IPS-15b (cell line): Measurements from ENCODE around the gene CCRL2.

Source experiments
- H3K27me3 ChIP-seq: one replicate; pipeline ENCODE4 v1.6.1; 2013; ENCODE audit warnings: low read length; ENCODE audit not compliant: control insufficient read depth, insufficient read depth
- H3K36me3 ChIP-seq: one replicate; pipeline ENCODE4 v1.6.1; 2013; ENCODE audit warnings: low read length; ENCODE audit not compliant: control insufficient read depth, insufficient read depth
- H3K4me1 ChIP-seq: one replicate; pipeline ENCODE4 v1.6.1; 2013; ENCODE audit warnings: mild to moderate bottlenecking, low read length; ENCODE audit not compliant: control insufficient read depth, insufficient read depth
- H3K4me3 ChIP-seq: one replicate; pipeline ENCODE4 v1.5.1; 2013; ENCODE audit warnings: low read depth, low read length
- H3K9ac ChIP-seq: one replicate; pipeline ENCODE4 v1.6.1; 2013; ENCODE audit warnings: low read depth, mild to moderate bottlenecking, low read length
- H3K9me3 ChIP-seq: one replicate; pipeline ENCODE4 v1.6.1; 2013; ENCODE audit warnings: mild to moderate bottlenecking, low read length; ENCODE audit not compliant: control insufficient read depth, insufficient read depth

CCRL2 gene

DNA sequence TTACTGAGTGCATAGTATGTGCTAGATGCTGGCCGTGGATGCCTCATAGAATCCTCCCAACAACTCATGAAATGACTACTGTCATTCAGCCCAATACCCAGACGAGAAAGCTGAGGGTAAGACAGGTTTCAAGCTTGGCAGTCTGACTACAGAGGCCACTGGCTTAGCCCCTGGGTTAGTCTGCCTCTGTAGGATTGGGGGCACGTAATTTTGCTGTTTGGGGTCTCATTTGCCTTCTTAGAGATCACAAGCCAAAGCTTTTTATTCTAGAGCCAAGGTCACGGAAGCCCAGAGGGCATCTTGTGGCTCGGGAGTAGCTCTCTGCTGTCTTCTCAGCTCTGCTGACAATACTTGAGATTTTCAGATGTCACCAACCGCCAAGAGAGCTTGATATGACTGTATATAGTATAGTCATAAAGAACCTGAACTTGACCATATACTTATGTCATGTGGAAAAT is 37.4 kb upstream of the CCRL2 start:
- Histone ChIP-seq H3K36me3 (no peaks in the 10 kb centered on the region), H3K9ac (no peak overlapping the region), H3K4me1 (no peaks in the 10 kb centered on the region), H3K9me3 (no peaks in the 10 kb centered on the region), H3K4me3 (no peak overlapping the region), H3K27me3 (no peaks in the 10 kb centered on the region)

DNA sequence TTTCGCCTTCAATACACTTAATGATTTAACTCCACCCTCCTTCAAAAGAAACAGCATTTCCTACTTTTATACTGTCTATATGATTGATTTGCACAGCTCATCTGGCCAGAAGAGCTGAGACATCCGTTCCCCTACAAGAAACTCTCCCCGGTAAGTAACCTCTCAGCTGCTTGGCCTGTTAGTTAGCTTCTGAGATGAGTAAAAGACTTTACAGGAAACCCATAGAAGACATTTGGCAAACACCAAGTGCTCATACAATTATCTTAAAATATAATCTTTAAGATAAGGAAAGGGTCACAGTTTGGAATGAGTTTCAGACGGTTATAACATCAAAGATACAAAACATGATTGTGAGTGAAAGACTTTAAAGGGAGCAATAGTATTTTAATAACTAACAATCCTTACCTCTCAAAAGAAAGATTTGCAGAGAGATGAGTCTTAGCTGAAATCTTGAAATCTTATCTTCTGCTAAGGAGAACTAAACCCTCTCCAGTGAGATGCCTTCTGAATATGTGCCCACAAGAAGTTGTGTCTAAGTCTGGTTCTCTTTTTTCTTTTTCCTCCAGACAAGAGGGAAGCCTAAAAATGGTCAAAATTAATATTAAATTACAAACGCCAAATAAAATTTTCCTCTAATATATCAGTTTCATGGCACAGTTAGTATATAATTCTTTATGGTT is 36.1 kb upstream of the CCRL2 start, which contains the start of gene CCR5:
CCR5 (plus strand) TSS at position 108 of the 680 bp plus-strand sequence. CDS start 1,957 bp downstream, outside the sequence.
- Histone ChIP-seq H3K4me1 (no peaks in the 10 kb centered on the region), H3K4me3 (no peak within 1 kb of the TSS), H3K36me3 (no peaks in the 10 kb centered on the region), H3K27me3 (no peaks in the 10 kb centered on the region), H3K9ac (no peak within 1 kb of the TSS), H3K9me3 (no peaks in the 10 kb centered on the region)

DNA sequence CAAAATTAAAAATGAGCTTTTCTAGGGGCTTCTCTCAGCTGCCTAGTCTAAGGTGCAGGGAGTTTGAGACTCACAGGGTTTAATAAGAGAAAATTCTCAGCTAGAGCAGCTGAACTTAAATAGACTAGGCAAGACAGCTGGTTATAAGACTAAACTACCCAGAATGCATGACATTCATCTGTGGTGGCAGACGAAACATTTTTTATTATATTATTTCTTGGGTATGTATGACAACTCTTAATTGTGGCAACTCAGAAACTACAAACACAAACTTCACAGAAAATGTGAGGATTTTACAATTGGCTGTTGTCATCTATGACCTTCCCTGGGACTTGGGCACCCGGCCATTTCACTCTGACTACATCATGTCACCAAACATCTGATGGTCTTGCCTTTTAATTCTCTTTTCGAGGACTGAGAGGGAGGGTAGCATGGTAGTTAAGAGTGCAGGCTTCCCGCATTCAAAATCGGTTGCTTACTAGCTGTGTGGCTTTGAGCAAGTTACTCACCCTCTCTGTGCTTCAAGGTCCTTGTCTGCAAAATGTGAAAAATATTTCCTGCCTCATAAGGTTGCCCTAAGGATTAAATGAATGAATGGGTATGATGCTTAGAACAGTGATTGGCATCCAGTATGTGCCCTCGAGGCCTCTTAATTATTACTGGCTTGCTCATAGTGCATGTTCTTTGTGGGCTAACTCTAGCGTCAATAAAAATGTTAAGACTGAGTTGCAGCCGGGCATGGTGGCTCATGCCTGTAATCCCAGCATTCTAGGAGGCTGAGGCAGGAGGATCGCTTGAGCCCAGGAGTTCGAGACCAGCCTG is 35.3 kb upstream of the CCRL2 start:
- no peak overlapping the region for H3K4me3 ChIP-seq
- no peaks in the 10 kb centered on the region for H3K4me1 ChIP-seq
- no peaks in the 10 kb centered on the region for H3K36me3 ChIP-seq
- H3K9me3 ChIP-seq = no peaks in the 10 kb centered on the region
- no peak overlapping the region for H3K9ac ChIP-seq
- H3K27me3 ChIP-seq = no peaks in the 10 kb centered on the region

DNA sequence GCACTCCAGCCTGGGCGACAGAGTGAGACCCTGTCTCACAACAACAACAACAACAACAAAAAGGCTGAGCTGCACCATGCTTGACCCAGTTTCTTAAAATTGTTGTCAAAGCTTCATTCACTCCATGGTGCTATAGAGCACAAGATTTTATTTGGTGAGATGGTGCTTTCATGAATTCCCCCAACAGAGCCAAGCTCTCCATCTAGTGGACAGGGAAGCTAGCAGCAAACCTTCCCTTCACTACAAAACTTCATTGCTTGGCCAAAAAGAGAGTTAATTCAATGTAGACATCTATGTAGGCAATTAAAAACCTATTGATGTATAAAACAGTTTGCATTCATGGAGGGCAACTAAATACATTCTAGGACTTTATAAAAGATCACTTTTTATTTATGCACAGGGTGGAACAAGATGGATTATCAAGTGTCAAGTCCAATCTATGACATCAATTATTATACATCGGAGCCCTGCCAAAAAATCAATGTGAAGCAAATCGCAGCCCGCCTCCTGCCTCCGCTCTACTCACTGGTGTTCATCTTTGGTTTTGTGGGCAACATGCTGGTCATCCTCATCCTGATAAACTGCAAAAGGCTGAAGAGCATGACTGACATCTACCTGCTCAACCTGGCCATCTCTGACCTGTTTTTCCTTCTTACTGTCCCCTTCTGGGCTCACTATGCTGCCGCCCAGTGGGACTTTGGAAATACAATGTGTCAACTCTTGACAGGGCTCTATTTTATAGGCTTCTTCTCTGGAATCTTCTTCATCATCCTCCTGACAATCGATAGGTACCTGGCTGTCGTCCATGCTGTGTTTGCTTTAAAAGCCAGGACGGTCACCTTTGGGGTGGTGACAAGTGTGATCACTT is 34.3 kb upstream of the CCRL2 start:
- Histone ChIP-seq H3K9me3 (no peaks in the 10 kb centered on the region), H3K4me3 (no peak overlapping the region)

DNA sequence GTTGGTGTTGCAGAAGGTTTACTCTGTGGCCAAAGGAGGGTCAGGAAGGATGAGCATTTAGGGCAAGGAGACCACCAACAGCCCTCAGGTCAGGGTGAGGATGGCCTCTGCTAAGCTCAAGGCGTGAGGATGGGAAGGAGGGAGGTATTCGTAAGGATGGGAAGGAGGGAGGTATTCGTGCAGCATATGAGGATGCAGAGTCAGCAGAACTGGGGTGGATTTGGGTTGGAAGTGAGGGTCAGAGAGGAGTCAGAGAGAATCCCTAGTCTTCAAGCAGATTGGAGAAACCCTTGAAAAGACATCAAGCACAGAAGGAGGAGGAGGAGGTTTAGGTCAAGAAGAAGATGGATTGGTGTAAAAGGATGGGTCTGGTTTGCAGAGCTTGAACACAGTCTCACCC is 32.3 kb upstream of the CCRL2 start:
- Histone ChIP-seq H3K9me3 (no peaks in the 10 kb centered on the region), H3K4me3 (no peak overlapping the region), H3K4me1 (no peaks in the 10 kb centered on the region), H3K9ac (no peak overlapping the region), H3K36me3 (no peaks in the 10 kb centered on the region), H3K27me3 (no peaks in the 10 kb centered on the region)

More for the DNA sequence above, 34.3 kb upstream of the CCRL2 start:
- no peaks in the 10 kb centered on the region for H3K27me3 ChIP-seq
- H3K9ac ChIP-seq = no peak overlapping the region
- H3K4me1 ChIP-seq = no peaks in the 10 kb centered on the region
- no peaks in the 10 kb centered on the region for H3K36me3 ChIP-seq

DNA sequence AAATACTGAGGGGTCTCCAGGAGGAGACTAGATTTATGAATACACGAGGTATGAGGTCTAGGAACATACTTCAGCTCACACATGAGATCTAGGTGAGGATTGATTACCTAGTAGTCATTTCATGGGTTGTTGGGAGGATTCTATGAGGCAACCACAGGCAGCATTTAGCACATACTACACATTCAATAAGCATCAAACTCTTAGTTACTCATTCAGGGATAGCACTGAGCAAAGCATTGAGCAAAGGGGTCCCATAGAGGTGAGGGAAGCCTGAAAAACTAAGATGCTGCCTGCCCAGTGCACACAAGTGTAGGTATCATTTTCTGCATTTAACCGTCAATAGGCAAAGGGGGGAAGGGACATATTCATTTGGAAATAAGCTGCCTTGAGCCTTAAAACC is 31.8 kb upstream of the CCRL2 start:
- H3K36me3 ChIP-seq = no peaks in the 10 kb centered on the region
- no peaks in the 10 kb centered on the region for H3K9me3 ChIP-seq
- no peak overlapping the region for H3K9ac ChIP-seq
- no peak overlapping the region for H3K4me3 ChIP-seq
- H3K27me3 ChIP-seq = no peaks in the 10 kb centered on the region
- peaks cover 3% of the 10 kb centered on the region for H3K4me1 ChIP-seq

DNA sequence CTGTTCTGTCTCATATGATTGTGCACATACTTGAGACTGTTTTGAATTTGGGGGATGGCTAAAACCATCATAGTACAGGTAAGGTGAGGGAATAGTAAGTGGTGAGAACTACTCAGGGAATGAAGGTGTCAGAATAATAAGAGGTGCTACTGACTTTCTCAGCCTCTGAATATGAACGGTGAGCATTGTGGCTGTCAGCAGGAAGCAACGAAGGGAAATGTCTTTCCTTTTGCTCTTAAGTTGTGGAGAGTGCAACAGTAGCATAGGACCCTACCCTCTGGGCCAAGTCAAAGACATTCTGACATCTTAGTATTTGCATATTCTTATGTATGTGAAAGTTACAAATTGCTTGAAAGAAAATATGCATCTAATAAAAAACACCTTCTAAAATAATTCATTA is 31.2 kb upstream of the CCRL2 start:
- Histone ChIP-seq H3K4me1 (peaks cover 4% of the 10 kb centered on the region), H3K9me3 (no peaks in the 10 kb centered on the region), H3K9ac (no peak overlapping the region), H3K27me3 (no peaks in the 10 kb centered on the region), H3K36me3 (no peaks in the 10 kb centered on the region), H3K4me3 (no peak overlapping the region)

DNA sequence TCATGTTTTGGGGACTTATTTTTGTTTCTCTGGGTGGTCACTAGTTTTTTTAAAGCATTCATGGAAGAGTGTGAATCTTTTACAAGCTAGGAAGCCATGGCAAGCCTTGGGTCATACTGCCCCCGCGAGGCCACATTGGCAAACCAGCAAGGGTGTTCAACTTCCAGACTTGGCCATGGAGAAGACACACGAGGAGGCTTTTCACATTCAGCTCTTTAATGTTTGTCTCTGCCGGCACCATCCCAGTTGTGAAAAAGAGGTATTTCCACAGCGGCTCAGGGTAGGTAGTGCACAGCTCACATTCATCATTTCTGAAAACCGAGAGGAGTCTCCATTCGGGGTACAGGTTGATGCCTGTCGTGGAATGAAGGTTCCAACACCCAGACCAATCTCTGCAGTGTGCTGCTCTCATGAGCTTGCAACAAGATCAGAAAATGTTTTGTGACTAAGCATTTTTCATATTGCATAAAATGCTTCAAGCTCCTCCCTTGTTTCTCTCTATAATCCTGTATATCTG is 28.6 kb upstream of the CCRL2 start:
- Histone ChIP-seq H3K9ac (no peak overlapping the region), H3K4me3 (no peak overlapping the region), H3K36me3 (no peaks in the 10 kb centered on the region), H3K4me1 (peaks cover 4% of the 10 kb centered on the region), H3K27me3 (no peaks in the 10 kb centered on the region), H3K9me3 (no peaks in the 10 kb centered on the region)

DNA sequence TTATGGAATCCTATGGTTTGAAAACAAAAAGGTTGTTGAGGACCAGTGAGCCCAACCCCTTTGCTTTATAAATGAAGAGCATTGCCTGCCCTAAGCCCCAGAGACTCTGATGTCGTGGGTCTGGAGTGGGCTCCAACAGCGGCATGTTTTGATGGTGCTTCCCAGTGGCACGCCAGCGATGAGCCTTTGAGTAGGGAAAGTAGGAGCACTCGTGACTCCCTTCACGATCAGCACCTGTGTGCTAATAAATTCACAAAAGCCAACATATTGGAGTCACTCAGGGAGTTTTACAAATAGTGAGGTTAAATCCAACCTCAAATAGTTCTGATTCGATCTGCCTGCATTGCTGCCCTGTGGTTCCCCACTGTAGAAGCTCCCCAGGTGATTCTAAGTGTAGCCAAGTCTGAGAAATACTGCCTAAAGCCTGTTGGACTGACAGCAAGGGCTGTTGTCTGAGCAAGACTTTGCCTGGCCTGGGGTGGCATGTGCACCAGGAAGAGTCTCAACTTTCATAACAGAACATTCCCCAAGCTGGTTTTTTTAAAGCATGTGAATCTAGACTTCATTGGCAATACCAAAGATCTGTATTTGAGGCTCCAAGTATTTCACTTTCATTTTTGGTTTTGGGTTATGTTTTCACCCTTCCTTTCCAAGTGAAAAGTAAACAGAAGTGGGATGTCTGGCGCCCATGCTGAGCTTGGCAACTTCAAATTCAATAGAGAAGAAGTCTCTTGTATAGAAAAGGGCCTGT is 26.4 kb upstream of the CCRL2 start:
- H3K9me3 ChIP-seq = no peaks in the 10 kb centered on the region
- H3K27me3 ChIP-seq = no peaks in the 10 kb centered on the region
- no peak overlapping the region for H3K4me3 ChIP-seq
- H3K4me1 ChIP-seq = peaks cover 6% of the 10 kb centered on the region
- H3K9ac ChIP-seq = no peak overlapping the region
- no peaks in the 10 kb centered on the region for H3K36me3 ChIP-seq

DNA sequence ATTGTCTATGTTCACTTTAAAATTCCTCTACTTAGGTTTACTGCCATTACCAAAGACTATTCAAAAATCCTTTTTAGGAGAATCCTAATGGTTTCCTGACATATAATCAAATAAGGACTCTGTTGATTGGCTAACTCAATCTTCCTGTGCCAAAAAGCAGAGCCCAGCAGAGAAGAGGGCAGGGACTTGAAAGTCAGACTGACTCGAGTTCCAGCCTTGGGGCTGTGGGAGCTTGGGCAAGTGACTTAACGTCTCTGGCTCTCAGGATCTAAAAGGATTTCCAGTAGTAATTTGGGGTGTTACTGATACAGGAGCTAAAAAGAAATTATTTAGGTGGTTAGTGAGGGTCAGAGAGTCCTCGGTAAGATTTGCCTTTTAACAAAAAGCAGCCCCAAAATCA is 25.4 kb upstream of the CCRL2 start:
- H3K36me3 ChIP-seq = no peaks in the 10 kb centered on the region
- no peaks in the 10 kb centered on the region for H3K27me3 ChIP-seq
- peaks cover 6% of the 10 kb centered on the region for H3K4me1 ChIP-seq
- no peak overlapping the region for H3K4me3 ChIP-seq
- no peaks in the 10 kb centered on the region for H3K9me3 ChIP-seq
- no peak overlapping the region for H3K9ac ChIP-seq
